ENCODE results near the gene ZFYVE16. TPM values are rescaled to one million over a fixed set of nuclear protein-coding genes. Genes with fewer than 3 reads are reported as not detected.
A peak's percentile ranks its signal among the peaks of the same experiment; 100 is the strongest.
"Not testable (repeated sequence)": the region's sequence is repeated elsewhere in the genome, so short reads cannot be mapped to it uniquely, and the experiment has no call there.

Gene ZFYVE16
- total RNA-seq, 1 donor from 2014 or later: 74.4 TPM

DNA sequence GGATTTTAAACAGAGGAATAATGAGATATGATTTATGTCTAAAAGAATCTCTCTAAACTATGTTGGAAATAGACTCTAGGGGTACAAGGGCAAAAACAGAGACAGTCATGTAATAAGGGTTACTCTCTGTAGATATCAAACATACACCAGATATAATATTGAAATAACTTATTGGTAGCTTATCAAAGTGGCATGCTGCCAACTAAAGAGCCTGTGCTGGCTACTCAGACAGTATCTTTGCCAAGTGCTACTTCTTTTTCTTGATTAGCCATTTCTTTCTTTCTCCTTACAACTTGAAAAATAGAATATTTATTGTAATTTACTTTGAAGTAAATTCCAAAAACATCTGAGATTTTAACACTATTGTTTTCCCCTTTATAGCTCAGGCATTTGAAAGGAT lies 34.9 kb downstream of the ZFYVE16 start:
- no peak for TF ChIP-seq CTCF (IDR thresholded peaks at IDR 0.05; ENCODE audit: unreplicated experiment)
- Mint-ChIP-seq H3K27me3 (no peaks in the 10 kb centered on the region), H3K9me3 (ENCODE audit: low read depth) (no peaks in the 10 kb centered on the region), H3K36me3 (ENCODE audit: insufficient read depth) (peaks cover 21% of the 10 kb centered on the region), H3K27ac (no peak overlapping the region), H3K4me3 (ENCODE audit: low read depth) (no peak overlapping the region), H3K4me1 (ENCODE audit: low read depth) (peaks cover 2% of the 10 kb centered on the region)
- DNase-seq (ENCODE audit: low spot score, unreplicated experiment): no peak

DNA sequence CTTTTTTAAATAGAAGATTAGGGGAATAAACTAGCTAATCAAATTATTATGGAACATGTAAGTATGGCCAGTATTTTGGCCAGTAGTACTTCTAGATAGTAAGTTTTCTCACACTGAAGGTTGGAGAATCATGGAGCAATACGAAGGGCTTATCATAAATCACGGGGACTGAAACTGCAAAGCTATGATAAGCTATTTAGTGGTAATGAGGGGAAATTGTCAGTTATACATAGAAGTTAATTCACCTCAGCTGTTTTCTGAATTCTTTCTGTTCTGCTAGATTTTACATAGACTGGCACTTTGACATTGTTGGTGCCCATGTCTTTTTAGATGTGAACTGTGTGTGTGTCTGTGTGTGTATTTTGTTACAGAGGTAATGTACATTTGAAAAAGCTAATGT lies 45.5 kb downstream of the ZFYVE16 start:
- H3K27me3 Mint-ChIP-seq: no peaks in the 10 kb centered on the region
- no peak overlapping the region for H3K27ac Mint-ChIP-seq
- H3K4me3 Mint-ChIP-seq (ENCODE audit: low read depth): no peak overlapping the region
- peaks cover 25% of the 10 kb centered on the region for H3K36me3 Mint-ChIP-seq (ENCODE audit: insufficient read depth)
- H3K9me3 Mint-ChIP-seq (ENCODE audit: low read depth): peaks cover 2% of the 10 kb centered on the region
- no peak for TF ChIP-seq CTCF (IDR thresholded peaks at IDR 0.05; ENCODE audit: unreplicated experiment)
- no peaks in the 10 kb centered on the region for H3K4me1 Mint-ChIP-seq (ENCODE audit: low read depth)
- DNase-seq (ENCODE audit: low spot score, unreplicated experiment): no peak

DNA sequence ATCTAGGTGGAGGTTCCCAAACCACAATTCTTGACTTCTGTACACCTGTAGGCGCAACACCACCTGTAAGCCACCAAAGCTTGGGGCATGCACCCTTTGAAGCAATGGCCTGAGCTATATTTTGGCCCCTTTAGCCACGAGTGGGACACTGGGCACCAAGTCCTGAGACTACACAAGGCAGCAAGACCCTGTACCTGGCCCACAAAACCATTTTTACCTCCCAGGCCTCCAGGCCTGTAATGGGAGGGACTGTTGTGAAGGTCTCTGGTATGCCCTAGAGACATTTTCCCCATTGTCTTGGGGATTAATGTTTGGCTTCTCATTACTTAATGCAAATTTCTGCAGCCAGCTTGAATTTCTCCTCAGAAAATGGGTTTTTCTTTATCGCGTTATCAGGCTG lies 55.4 kb downstream of the ZFYVE16 start:
- no peak overlapping the region for H3K4me3 Mint-ChIP-seq (ENCODE audit: low read depth)
- TF ChIP-seq CTCF (IDR thresholded peaks at IDR 0.05; ENCODE audit: unreplicated experiment): no peak
- H3K27ac Mint-ChIP-seq: no peak overlapping the region
- no peaks in the 10 kb centered on the region for H3K27me3 Mint-ChIP-seq
- DNase-seq (ENCODE audit: low spot score, unreplicated experiment): no peak
- H3K9me3 Mint-ChIP-seq (ENCODE audit: low read depth): peaks cover 29% of the 10 kb centered on the region
- no peaks in the 10 kb centered on the region for H3K4me1 Mint-ChIP-seq (ENCODE audit: low read depth)
- peaks cover 78% of the 10 kb centered on the region for H3K36me3 Mint-ChIP-seq (ENCODE audit: insufficient read depth)

DNA sequence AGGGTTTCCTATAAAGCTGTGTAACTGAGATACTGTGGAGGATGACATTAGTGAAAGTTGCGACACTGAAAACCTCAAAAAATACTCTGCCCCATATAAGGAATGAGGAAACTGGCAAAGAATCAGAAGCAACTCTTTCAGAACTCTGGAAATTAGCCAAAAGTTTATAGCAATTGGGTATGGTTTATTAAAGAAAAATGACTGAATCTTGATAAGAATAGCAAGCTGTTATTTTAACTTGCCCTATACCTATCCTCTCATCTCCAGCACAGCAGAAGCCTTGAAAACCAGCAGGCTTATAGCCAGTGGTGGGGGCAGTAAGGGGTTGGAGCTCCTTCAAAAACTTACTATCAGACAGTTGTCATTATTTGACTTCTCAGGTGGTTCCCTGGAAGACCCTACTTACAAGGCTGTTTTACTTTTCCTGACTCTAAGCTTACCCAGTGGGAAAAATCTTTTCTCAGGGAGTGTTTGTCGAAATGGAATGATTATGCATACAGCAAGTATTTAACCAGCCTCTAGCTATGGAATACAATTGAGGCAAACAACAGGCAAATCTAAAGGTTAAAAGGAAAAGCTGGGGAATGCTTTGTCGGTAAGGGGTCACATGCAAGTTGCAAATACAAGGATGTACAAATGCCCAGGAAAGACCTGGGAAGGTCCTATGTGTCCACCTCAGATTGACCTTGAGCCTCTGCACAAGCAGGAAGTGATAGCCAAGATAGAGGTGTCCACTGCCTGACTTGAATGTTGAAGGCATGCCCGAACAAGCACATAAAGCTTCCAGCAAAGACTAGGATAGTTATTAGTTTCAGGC lies 59.0 kb downstream of the ZFYVE16 start:
- Mint-ChIP-seq H3K4me1 (ENCODE audit: low read depth) (no peaks in the 10 kb centered on the region), H3K4me3 (ENCODE audit: low read depth) (no peak overlapping the region), H3K36me3 (ENCODE audit: insufficient read depth) (peaks cover 80% of the 10 kb centered on the region), H3K9me3 (ENCODE audit: low read depth) (peaks cover 36% of the 10 kb centered on the region), H3K27me3 (no peaks in the 10 kb centered on the region), H3K27ac (peak overlapping the region; percentile 67)
- no peak for DNase-seq (ENCODE audit: low spot score, unreplicated experiment)
- TF ChIP-seq CTCF (IDR thresholded peaks at IDR 0.05; ENCODE audit: unreplicated experiment): no peak

- Mint-ChIP-seq H3K4me1 (ENCODE audit: low read depth) (no peaks in the 10 kb centered on the region), H3K27ac (no peak overlapping the region), H3K36me3 (ENCODE audit: insufficient read depth) (peaks cover 74% of the 10 kb centered on the region), H3K9me3 (ENCODE audit: low read depth) (peaks cover 26% of the 10 kb centered on the region), H3K4me3 (ENCODE audit: low read depth) (no peak overlapping the region), H3K27me3 (no peaks in the 10 kb centered on the region)
- TF ChIP-seq CTCF (IDR thresholded peaks at IDR 0.05; ENCODE audit: unreplicated experiment): no peak
- no peak for DNase-seq (ENCODE audit: low spot score, unreplicated experiment)
These were observed 60.3 kb downstream of the ZFYVE16 start for GRCh38 chr5:80468131-80468530.

DNA sequence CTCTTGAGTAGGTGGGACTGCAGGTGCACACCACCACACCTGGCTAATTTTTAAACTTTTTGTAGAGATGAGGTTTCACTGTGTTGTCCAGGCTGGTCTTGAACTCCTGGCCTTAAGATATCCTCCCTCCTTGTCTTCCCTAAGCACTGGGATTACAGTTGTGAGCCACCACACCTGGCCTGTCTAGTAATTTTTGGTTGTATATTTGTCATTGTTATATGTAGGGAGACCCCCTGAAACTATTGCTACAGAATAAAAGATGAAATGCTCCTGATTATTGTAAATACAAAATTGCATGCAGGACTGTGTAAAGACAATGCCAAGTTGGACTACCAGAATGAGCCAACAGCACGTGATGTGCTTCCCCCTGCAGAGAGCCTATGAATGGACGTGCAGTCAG lies 62.8 kb downstream of the ZFYVE16 start:
- Mint-ChIP-seq H3K9me3 (ENCODE audit: low read depth) (peaks cover 13% of the 10 kb centered on the region), H3K36me3 (ENCODE audit: insufficient read depth) (peaks cover 70% of the 10 kb centered on the region)
- not testable (repeated sequence) for H3K27ac Mint-ChIP-seq; DNase-seq (ENCODE audit: low spot score, unreplicated experiment); H3K4me3 Mint-ChIP-seq (ENCODE audit: low read depth); H3K27me3 Mint-ChIP-seq; H3K4me1 Mint-ChIP-seq (ENCODE audit: low read depth)
